WTC11 (cell line): ENCODE results near the gene DSEL. TPM values are rescaled to one million over a fixed set of nuclear protein-coding genes. Genes with fewer than 3 reads are reported as not detected.
A peak's percentile ranks its signal among the peaks of the same experiment; 100 is the strongest.

ENCODE experiments used
- ATAC-seq: fragments of 200-7000 bp; cut with Tn5 transposase; 2 replicates; pipeline ENCODE4 v1.10.0; 2021; ENCODE audit warnings: mild to moderate bottlenecking, moderate library complexity
- CTCF ChIA-PET: fragments of 300-600 bp; sonication (Branson Sonifier 250); formaldehyde crosslinking; loops from one replicate; lab custom pipeline; 2021; ENCODE audit warnings: antibody characterized with exemption; lab: Charles Lee
- POLR2A ChIA-PET: fragments of 350-600 bp; sonication (Branson Sonifier 250); formaldehyde crosslinking; loops from one replicate; lab custom pipeline; 2021; ENCODE audit warnings: antibody characterized with exemption; lab: Charles Lee
- DNase-seq: peaks from one replicate; pipeline ENCODE4 v3.0.0; 2021; ENCODE audit warnings: low spot score
- H3K27ac Mint-ChIP-seq: 2 replicates; pipeline ENCODE4 v1.8.0; 2021; ENCODE audit warnings: mixed read lengths
- H3K27me3 Mint-ChIP-seq: 2 replicates; pipeline ENCODE4 v1.8.0; 2021; ENCODE audit warnings: low read depth, mild to moderate bottlenecking, moderate library complexity, mixed read lengths
- H3K36me3 Mint-ChIP-seq: 2 replicates; pipeline ENCODE4 v1.8.0; 2021; ENCODE audit warnings: mixed read lengths
- H3K4me1 Mint-ChIP-seq: 2 replicates; pipeline ENCODE4 v1.8.0; 2022; ENCODE audit warnings: mixed read lengths
- H3K4me3 Mint-ChIP-seq: 2 replicates; pipeline ENCODE4 v1.8.0; 2021; ENCODE audit warnings: mild to moderate bottlenecking, moderate library complexity, mixed read lengths
- H3K9me3 Mint-ChIP-seq: 2 replicates; pipeline ENCODE4 v1.8.0; 2021; ENCODE audit warnings: mixed read lengths
- ATF3 ChIP-seq: sonication (generic); formaldehyde crosslinking; conservative IDR thresholded peaks from 2 replicates; pipeline ENCODE4 v1.8.1; 2022; ENCODE audit warnings: mild to moderate bottlenecking, missing genetic modification reagents
- CREM ChIP-seq: sonication (generic); formaldehyde crosslinking; IDR thresholded peaks from 2 replicates; pipeline ENCODE4 v1.8.1; 2022; ENCODE audit warnings: mild to moderate bottlenecking, missing genetic modification reagents, moderate library complexity
- E2F5 ChIP-seq: sonication (generic); formaldehyde crosslinking; IDR thresholded peaks from 2 replicates; pipeline ENCODE4 v1.8.1; 2022; ENCODE audit warnings: mild to moderate bottlenecking, moderate library complexity, missing genetic modification reagents
- ESRRA ChIP-seq: sonication (generic); formaldehyde crosslinking; IDR thresholded peaks from 2 replicates; pipeline ENCODE4 v1.8.1; 2022; ENCODE audit warnings: mild to moderate bottlenecking, missing genetic modification reagents, borderline replicate concordance
- ETV6 ChIP-seq: sonication (generic); formaldehyde crosslinking; IDR thresholded peaks from 2 replicates; pipeline ENCODE4 v1.8.1; 2022; ENCODE audit warnings: mild to moderate bottlenecking, missing genetic modification reagents
- GABPB1 ChIP-seq: sonication (generic); formaldehyde crosslinking; IDR thresholded peaks from 2 replicates; pipeline ENCODE4 v1.8.1; 2023; ENCODE audit warnings: mild to moderate bottlenecking, missing genetic modification reagents
- GRHL2 ChIP-seq: fragments of 250-450 bp; sonication (Bioruptor Pico); IDR thresholded peaks from 2 replicates; pipeline ENCODE4 v1.8.0; 2022; ENCODE audit warnings: mild to moderate bottlenecking, moderate library complexity; ENCODE audit not compliant: insufficient replicate concordance, severe bottlenecking
- GTF2I ChIP-seq: fragments of 250-450 bp; sonication (Bioruptor Pico); conservative IDR thresholded peaks from 2 replicates; pipeline ENCODE4 v1.4.0; 2021; ENCODE audit warnings: mild to moderate bottlenecking
- MLX ChIP-seq: sonication (generic); formaldehyde crosslinking; IDR thresholded peaks from 2 replicates; pipeline ENCODE4 v1.8.1; 2023; ENCODE audit warnings: mild to moderate bottlenecking, missing genetic modification reagents, moderate library complexity
- MXD4 ChIP-seq: fragments of 250-450 bp; sonication (Bioruptor Pico); IDR thresholded peaks from 2 replicates; pipeline ENCODE4 v1.8.0; 2021; ENCODE audit warnings: mild to moderate bottlenecking, moderate library complexity, borderline replicate concordance
- NFYB ChIP-seq: sonication (generic); formaldehyde crosslinking; conservative IDR thresholded peaks from 2 replicates; pipeline ENCODE4 v1.8.0; 2022; ENCODE audit warnings: low read depth, missing genetic modification reagents
- NR2C2 ChIP-seq: sonication (generic); formaldehyde crosslinking; IDR thresholded peaks from 2 replicates; pipeline ENCODE4 v1.8.0; 2022; ENCODE audit warnings: mild to moderate bottlenecking, missing genetic modification reagents
- OVOL2 ChIP-seq: fragments of 250-450 bp; sonication (Bioruptor Pico); IDR thresholded peaks from 2 replicates; pipeline ENCODE4 v1.9.0; 2021; ENCODE audit warnings: mild to moderate bottlenecking, borderline replicate concordance
- SOX15 ChIP-seq: fragments of 250-450 bp; sonication (Bioruptor Pico); IDR thresholded peaks from 2 replicates; pipeline ENCODE4 v1.9.0; 2021; ENCODE audit warnings: mild to moderate bottlenecking
- TCF7 ChIP-seq: sonication (generic); formaldehyde crosslinking; IDR thresholded peaks from 2 replicates; pipeline ENCODE4 v1.8.0; 2022; ENCODE audit warnings: mild to moderate bottlenecking, low read depth, missing genetic modification reagents, moderate library complexity
- TEAD1 ChIP-seq: sonication (generic); formaldehyde crosslinking; IDR thresholded peaks from 2 replicates; pipeline ENCODE4 v1.8.0; 2022; ENCODE audit warnings: mild to moderate bottlenecking, missing genetic modification reagents
- TEAD4 ChIP-seq: sonication (generic); formaldehyde crosslinking; IDR thresholded peaks from 2 replicates; pipeline ENCODE4 v1.8.0; 2022; ENCODE audit warnings: mild to moderate bottlenecking, missing genetic modification reagents
- TP53 ChIP-seq: sonication (generic); formaldehyde crosslinking; IDR thresholded peaks from 2 replicates; pipeline ENCODE4 v1.8.1; 2023; ENCODE audit warnings: mild to moderate bottlenecking, missing genetic modification reagents
- ZNF219 ChIP-seq: sonication (generic); formaldehyde crosslinking; IDR thresholded peaks from 2 replicates; pipeline ENCODE4 v1.8.0; 2023; ENCODE audit warnings: missing genetic modification reagents, mild to moderate bottlenecking, borderline replicate concordance
- ZNF281 ChIP-seq: sonication (generic); formaldehyde crosslinking; IDR thresholded peaks from 2 replicates; pipeline ENCODE4 v1.8.0; 2023; ENCODE audit warnings: mild to moderate bottlenecking, missing genetic modification reagents
- ZNF416 ChIP-seq: fragments of 250-450 bp; sonication (Bioruptor Pico); IDR thresholded peaks from 2 replicates; pipeline ENCODE4 v1.9.0; 2021; ENCODE audit warnings: mild to moderate bottlenecking, inconsistent platforms
- ZNF512 ChIP-seq: sonication (generic); formaldehyde crosslinking; IDR thresholded peaks from 2 replicates; pipeline ENCODE4 v1.8.1; 2022; ENCODE audit warnings: missing genetic modification reagents, borderline replicate concordance
- ZNF671 ChIP-seq: fragments of 250-450 bp; sonication (Bioruptor Pico); IDR thresholded peaks from 2 replicates; pipeline ENCODE4 v1.8.0; 2021; ENCODE audit warnings: mild to moderate bottlenecking
- total RNA-seq: library from RNA; stranded (reverse); gene quantifications from 3 replicates; pipeline ENCODE4 v1.2.3, GENCODE V29; 2021
- TF ChIP-seq, protein P1 (sequence below): sonication (generic); formaldehyde crosslinking; IDR thresholded peaks from 2 replicates; pipeline ENCODE4 v1.8.1; 2023; ENCODE audit warnings: mild to moderate bottlenecking, missing genetic modification reagents
- TF ChIP-seq, protein P2 (sequence below): fragments of 250-450 bp; sonication (Bioruptor Pico); IDR thresholded peaks from 2 replicates; pipeline ENCODE4 v1.8.0; 2021; ENCODE audit warnings: mild to moderate bottlenecking

DSEL gene
- total RNA-seq, 1 experiment from 2014 or later, result 33.4 TPM

- no peak for TF ChIP-seq MXD4
- no peak for TF ChIP-seq GRHL2 (CRISPR knock-in tag)
Measured at GRCh38 chr18:67531929-67532328, 15.4 kb upstream of the DSEL start (continued).

DNA sequence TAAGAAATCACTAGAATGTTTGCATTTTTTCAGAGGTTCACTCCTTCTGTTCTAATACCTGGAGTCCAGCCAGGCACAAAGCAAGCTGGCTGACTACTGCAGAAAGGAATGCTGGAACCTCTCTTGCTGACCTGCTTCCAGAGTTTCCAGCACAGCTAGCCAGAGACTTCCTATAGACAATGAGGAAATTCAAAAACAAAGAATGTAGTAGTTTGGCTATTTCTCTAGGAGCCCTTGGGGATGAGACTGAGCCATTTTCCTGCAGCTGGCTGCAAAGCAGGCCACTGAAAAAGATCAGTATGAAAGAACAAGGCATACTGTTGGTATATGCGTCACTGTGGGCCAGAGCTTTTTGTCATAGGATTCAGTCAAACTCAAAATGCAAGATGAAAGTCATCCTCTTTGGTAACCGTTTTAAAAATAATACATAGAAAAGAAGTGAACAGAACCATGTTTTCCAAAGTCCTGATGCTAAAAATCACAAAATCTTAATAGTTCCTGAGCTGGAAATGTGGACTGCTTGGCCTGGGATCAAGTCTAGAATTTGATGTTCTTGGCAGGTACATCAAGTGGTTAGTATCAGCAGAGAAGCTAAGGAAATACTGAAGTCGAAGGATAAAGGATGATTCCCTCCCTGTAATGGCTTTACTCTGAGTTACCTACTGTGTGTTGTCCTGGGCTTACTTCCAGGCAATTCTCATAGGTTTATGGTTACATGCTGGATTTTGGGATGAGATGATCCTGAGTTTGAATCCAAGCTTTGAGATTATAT is 9.0 kb upstream of the DSEL start:
- Mint-ChIP-seq H3K4me1 (peaks cover 34% of the 10 kb centered on the region), H3K27me3 (no peaks in the 10 kb centered on the region), H3K27ac (peak overlapping the region; percentile 66), H3K9me3 (no peaks in the 10 kb centered on the region), H3K4me3 (no peak overlapping the region), H3K36me3 (no peaks in the 10 kb centered on the region)
- DNase-seq, result no peak
- ChIA-PET POLR2A (interaction anchor here (1.8 kb wide), 1 partner anchor 9 kb away, joined by 7 read pairs; the partner anchor contains the start of gene DSEL), CTCF (interaction anchor here (0.7 to 1.7 kb wide), 3 partner anchors 9 to 185 kb away, joined by 3 to 9 read pairs (median 7); partner anchors contain the start of gene DSEL)
- ATAC-seq, result peak; percentile 93
- TF ChIP-seq NR2C2 (CRISPR knock-in tag) (no peak), TEAD4 (CRISPR knock-in tag) (no peak), SOX15 (CRISPR knock-in tag) (no peak), ZNF416 (CRISPR knock-in tag) (no peak), ESRRA (CRISPR knock-in tag) (no peak), NFYB (CRISPR knock-in tag) (no peak), ZNF281 (CRISPR knock-in tag) (no peak), OVOL2 (no peak)
- TF ChIP-seq, protein P1, sequence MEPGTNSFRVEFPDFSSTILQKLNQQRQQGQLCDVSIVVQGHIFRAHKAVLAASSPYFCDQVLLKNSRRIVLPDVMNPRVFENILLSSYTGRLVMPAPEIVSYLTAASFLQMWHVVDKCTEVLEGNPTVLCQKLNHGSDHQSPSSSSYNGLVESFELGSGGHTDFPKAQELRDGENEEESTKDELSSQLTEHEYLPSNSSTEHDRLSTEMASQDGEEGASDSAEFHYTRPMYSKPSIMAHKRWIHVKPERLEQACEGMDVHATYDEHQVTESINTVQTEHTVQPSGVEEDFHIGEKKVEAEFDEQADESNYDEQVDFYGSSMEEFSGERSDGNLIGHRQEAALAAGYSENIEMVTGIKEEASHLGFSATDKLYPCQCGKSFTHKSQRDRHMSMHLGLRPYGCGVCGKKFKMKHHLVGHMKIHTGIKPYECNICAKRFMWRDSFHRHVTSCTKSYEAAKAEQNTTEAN (CRISPR knock-in tag), result no peak

DNA sequence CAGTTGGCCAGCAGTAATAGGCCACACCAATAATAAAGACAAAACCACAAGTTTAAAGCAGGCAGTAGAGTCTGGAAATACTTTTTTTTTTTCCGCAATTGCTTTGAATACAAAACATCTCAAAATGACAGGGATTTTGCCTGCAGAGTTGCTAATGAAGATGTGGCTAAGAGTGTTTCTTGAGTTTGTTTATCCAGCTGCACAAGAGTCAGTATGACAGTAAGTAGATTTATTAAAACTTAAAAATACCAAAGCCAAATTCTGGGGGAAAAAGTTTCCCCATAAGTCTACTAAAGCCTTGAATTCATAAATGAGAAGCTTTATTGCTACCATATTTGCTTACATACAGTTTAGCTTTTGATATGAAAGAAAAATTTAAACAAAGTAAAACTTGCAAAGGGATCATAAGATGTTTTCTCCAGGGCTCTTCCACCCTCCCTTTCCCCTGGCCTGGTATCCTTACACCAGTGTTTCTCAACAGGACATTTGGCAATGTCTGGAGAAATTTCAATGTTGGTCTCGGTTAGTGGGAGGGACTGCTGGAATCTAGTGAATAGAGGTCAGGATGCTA is 3.9 kb upstream of the DSEL start:
- CTCF ChIA-PET, result no interaction called here
- Mint-ChIP-seq H3K9me3 (no peaks in the 10 kb centered on the region), H3K4me1 (peaks cover 59% of the 10 kb centered on the region), H3K36me3 (peaks cover 4% of the 10 kb centered on the region), H3K27me3 (no peaks in the 10 kb centered on the region), H3K27ac (no peak overlapping the region), H3K4me3 (no peak overlapping the region)
- ATAC-seq (no peak), DNase-seq (no peak)
- POLR2A ChIA-PET, result interaction anchor here (0.7 kb wide), 1 partner anchor 32 kb away, joined by 3 read pairs; no protein-coding TSS in a partner anchor
- TF ChIP-seq TEAD4 (CRISPR knock-in tag) (no peak), E2F5 (no peak), MLX (CRISPR knock-in tag) (no peak), TEAD1 (no peak), CREM (CRISPR knock-in tag) (no peak), TCF7 (no peak), ZNF671 (CRISPR knock-in tag) (no peak), TP53 (CRISPR knock-in tag) (no peak), ETV6 (no peak), ATF3 (CRISPR knock-in tag) (no peak), GABPB1 (no peak), ZNF512 (no peak), GTF2I (CRISPR knock-in tag) (no peak), ZNF219 (CRISPR knock-in tag) (no peak)
- TF ChIP-seq, protein P2, sequence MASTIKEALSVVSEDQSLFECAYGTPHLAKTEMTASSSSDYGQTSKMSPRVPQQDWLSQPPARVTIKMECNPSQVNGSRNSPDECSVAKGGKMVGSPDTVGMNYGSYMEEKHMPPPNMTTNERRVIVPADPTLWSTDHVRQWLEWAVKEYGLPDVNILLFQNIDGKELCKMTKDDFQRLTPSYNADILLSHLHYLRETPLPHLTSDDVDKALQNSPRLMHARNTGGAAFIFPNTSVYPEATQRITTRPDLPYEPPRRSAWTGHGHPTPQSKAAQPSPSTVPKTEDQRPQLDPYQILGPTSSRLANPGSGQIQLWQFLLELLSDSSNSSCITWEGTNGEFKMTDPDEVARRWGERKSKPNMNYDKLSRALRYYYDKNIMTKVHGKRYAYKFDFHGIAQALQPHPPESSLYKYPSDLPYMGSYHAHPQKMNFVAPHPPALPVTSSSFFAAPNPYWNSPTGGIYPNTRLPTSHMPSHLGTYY, result no peak
